Epidermal melanocyte (primary cell): ENCODE data around the gene CDK5RAP1.

Source experiments
- DNase-seq: peaks from one replicate; pipeline ENCODE4 v3.0.0; 2011; ENCODE audit warnings: low spot score; ENCODE audit not compliant: insufficient read length

The CDK5RAP1 gene

DNA sequence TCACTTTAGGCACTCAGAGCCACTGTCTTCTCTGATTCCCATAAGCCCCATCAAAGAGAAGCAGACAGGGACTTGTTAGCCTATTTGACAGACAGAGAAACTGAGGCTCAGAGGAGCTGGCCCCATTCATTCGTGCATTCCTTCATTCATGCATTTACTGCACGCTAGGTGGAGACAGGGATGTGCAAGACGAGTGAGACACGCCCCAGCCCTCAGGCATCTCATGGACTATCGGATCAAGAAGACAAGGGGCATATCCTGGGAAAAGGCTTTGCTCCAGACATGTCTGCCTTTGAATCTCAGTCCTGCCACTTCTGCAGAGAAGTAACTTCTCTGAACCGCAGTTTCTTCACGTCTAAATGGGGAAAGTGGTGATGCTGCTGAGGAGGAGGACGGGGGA is 64.2 kb downstream of the CDK5RAP1 start:
- DNase-seq, result no peak

DNA sequence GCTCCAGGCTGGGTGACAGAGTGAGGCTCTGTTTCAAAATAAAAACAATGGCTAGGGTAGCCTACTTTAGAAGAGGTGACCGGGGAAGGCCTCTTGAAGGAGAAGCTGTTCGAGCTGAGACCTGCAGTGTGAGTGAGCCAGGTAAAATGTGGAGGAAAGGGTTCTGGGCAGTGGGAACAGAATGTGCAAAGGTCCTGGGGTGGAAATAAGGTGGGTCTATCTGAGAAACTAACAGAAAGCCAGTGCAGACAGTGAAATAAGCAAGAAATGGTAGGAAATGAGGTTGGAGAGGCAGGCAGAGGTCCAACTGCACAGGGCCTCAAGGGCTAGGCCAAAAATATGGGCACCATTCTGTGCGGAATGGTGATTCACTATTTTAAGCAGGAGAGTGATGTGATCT is 64.9 kb downstream of the CDK5RAP1 start:
- DNase-seq, result no peak

DNA sequence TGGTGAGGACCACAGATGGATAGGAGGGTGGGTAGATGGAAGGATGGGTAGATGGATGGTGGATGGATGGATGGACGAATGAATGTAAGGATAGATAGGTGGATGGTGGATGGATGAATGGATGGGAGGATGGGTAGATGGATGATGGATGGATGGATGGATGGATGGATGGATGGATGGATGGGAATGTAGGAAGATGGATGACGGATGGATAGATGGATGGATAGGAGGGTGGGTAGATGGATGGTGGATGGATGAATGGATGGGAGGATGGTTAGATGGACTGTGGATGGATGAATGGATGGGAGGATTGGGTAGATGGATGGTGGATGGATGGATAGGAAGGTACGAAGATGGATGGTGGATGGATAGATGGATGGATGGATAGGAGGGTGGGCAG is 67.2 kb downstream of the CDK5RAP1 start:
- no peak for DNase-seq

DNA sequence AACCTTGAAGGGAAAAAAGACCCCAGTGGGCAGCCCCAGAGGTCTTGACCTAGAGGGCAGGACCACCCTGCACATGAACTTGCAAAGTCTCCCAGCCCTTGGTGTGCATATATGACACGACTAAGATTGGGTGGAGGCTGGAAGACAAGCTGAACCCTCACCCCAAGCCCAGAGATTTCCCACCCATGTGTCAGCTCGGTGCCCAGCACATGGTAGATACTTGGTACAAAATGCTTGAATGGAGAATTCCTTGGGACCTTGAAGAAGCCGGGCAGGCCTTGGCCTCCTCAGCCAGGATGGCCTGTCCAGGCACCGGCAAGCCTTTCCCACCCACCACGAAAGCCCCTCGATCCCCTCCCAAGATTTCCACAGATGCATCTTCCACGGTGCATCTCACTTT is 67.7 kb downstream of the CDK5RAP1 start:
- DNase-seq, result no peak

DNA sequence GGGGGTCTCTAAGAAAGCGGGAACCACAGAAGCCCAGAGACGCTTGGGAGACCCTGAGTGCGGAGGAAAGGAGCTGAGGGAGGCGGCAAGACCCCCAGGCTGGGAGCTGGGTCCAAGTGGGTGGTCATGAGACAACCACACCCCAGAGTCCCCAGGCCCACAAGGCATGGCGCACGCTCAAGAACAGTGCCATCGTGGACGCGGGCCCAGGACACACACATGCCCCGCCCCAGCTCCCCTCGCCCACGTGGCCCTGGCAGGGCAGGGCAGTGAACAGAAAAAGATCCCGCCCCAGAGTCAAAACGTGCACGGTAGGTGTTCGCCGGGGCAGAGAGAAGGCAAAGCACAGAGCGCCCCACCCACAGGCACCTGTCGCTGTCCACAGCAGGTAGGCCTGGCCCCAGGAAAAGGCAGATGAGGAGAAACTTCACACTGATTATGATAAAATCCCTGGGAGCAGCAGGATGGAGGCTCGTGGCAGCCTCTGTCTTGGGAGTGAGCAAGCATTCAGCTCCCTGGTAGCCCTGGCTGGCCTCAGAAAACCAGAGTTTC is 68.3 kb downstream of the CDK5RAP1 start:
- DNase-seq, result no peak

DNA sequence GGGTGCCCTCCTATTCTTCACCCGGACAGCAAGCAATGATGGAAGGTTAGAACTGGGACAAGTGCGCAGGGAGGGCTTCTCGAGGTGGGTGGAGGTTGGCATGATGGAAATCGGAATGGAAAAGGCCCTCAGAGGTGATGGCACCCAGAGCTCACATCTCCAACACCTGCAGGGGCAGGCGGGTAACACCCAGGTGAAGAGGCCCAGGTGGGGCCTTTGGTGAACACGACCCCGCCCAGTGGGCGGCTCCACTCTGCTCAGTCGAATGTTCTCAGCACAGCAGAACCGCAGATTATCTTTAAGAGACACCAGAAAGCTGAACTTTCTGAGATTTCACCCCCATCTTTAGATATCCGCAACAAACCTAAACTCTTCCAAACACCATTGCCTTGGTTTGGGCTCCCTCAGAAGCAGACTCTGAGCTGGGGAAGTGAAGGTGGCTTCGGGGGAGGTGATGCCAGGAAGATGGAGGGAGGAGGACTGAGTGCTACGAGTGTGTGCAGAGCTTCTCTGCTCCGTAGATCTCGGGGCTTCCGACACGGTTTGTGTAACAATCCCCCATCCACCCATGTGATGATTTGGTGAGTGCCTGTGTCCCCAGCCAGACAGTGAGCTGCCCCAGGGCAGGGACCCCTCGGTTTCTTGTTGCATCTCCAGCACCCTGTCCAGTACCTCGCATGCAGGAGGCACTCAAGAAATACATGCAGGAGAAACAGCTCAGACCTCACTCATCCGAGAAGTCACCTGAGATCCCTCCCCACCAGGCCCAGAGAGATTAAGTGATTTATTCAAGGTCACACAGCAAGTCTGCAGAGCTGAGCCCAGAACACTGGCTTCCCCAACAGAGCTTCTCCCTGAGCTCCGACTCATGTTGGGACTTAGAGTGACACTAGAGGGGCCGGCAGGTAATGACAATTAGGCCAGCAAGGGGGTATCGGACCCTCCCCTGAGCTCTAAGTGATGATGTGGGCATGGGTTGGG is 72.9 kb downstream of the CDK5RAP1 start:
- DNase-seq, result no peak

DNA sequence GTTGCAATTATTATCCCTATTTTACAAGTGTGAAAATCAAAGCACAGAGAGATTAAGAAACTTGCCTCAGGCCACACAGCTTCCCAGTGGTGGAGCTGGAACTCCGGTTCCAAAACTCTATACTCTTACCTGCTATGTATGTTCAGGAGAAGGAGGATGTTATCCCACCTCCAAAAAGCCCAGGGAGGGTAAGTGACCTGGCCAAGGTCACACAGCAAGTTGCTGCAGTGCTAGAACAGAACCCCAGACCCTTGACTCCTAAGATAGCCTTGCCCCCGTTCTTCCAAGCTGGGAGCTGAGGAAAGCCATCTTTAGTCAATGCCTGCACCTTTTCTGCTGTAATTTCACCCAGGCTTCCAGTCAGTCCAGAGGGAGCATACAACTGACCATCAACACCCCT is 76.0 kb downstream of the CDK5RAP1 start:
- no peak for DNase-seq

DNA sequence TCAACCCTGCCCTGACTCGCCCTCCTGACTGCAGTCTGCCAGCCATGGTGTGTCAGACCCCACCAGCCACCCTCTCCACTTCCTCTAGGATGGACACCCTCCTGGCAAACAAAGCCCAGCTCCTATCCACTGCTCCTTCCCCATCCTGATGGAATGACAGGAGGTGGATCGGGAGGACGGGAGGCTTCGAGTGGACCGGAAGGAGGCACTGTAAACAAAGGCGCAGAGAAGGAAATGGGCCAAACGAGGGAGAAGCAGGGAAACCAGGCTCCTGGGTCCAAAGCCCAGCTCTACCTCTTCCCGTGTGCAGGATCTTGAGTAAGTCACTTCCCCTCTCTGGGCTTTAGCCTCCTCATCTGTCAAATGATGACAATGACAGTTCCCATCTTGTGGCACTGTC is 78.1 kb downstream of the CDK5RAP1 start:
- DNase-seq, result no peak

DNA sequence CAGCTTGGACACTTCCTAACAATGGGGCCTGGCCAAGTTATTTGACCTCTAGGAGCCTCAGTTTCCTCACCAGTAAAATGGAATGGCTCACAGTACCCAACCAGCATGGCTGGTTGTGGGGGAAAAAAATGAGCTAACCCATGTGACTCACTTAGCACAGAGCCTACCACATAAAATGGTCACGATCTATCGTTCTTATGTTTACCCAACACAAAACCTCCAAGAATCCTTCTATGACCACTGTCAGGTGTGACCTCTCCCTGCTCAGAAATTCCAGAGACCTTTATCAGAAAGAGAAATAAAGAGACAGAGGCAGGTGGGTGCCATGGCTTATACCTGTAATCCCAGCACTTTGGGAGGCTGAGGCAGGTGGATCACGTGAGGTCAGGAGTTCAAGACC is 78.9 kb downstream of the CDK5RAP1 start:
- DNase-seq, result no peak

DNA sequence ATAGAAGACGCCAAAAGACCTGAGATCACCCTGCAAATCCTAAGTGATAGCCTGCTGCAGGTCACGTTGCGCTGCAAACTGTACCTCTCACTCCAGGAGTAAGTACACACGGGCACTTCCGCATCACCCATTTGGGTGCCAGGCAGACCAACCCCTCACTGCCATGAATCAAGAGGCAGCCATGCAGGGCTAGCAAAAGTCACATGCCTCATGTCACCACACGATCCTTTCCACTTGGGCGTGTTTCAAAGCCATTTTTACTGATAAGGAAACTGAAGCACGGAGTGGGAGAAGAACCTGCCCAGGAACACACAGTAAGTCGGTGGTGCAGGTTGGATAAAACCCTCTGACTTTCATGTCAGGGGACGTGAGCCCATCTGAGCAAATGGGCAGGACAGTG is 81.3 kb downstream of the CDK5RAP1 start:
- DNase-seq, result no peak

DNA sequence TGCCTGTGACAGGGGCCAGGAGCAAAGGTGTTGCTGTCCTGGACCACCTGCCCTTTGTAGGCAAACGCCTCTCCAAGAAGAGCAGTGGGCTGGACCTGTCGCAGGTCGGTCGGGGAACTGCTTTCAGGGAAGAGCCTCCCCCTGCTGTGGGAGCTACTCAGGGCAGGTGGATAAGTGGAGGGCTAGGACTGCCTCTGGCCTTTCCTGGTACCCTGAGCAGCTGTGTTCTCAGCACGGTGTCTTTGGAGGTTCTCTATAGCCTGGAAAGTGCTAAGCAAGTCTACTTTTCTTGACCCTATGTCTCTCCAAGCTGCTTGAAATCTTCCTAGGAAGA is 83.3 kb downstream of the CDK5RAP1 start:
- no peak for DNase-seq

DNA sequence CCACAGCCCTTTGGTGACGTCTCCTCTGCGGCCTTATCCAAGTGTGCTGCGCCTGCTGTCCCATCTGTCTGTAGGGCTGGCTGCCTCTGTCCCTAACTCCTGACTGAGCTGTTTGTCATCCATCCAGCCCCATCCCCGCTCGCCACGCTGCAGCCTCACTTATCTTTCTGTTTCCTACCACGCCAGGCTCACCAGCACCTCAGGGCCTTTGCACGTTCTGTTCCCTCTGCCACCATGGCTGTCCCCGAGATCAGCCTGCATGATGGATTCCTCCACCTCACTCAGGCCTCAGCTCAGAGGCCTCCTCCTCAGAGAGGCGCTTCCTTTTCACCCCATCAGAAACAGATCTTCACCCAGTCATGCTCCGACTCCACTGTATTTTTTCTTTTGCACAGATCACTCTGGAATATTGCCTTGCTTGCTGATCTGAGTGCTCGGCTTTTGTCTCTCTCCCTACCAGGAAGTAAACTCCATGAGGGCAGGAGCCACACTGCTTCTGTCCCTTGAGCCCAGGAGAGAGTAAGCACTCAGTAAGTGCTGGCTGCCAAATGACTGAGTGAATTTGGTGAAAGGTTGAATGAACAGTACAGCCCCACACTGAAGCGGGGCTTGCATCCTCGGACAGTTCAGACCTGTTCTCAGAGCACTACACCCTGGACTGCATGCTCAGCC is 83.8 kb downstream of the CDK5RAP1 start:
- DNase-seq, result no peak

DNA sequence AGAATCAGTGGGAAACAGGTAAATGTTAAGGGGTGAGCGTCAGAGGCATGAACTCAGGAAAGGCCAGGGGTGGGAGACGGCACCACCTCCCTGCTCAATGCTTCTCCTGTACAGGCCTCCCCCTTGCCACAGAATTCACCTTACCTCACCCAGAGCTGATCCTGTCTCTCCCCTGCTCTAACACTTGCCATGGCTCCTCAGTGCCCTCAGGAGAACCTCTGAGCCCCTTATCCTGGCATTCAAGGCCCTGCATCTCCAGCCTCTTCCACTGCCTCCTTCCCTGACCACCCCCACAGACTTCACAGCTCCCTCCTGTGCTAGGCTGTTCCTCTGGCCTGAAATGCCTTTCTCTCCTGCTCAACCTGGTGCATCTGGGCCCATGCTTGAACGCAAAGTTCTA is 84.4 kb downstream of the CDK5RAP1 start:
- DNase-seq, result no peak

DNA sequence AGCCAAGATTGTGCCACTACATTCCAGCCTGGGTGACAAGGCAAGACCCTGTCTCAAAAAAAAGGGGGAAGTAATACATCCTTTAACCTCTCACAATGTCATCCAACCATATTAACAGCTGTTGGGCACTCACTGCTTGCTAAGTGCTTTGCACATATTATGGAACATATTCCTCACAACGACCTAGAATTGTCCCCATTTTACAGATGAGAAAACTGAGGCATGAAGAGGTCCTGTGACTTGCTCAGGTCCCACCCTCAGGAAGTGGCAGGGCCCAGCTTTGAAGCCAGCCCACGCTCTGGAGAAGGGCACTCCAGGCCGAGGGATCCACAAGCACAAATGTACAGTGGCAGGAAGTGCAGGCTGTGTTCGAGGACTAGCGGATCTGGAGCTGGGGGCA is 85.0 kb downstream of the CDK5RAP1 start:
- DNase-seq, result no peak

DNA sequence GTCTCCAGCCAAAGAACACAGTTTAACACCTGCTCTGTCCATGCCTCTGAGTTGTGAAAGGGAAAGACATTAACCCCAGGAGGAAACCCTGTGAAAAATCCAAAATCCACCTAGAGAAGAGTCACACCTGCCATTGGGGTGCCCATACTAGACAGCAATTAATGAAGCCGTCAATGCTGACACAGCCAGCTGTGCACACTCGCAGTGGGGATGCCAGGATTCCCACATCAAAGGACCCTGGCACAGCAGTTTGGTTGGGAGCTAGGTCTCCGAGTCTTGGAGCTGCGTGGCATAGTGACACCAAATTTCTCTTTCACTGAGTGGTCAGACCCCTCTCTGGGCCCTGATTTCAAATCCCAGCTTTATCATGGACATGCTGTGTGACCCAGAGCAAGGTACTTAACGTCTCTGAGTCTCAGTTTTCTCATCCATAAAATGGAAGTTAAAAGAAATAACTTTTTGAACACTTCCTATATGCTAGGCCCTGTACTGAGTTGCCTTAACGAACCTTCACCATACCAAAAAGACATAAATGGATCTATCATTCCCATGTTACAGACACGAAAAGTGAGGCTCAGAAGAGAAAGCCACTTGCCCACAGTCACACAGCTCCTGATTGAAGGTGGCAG is 87.5 kb downstream of the CDK5RAP1 start:
- no peak for DNase-seq

DNA sequence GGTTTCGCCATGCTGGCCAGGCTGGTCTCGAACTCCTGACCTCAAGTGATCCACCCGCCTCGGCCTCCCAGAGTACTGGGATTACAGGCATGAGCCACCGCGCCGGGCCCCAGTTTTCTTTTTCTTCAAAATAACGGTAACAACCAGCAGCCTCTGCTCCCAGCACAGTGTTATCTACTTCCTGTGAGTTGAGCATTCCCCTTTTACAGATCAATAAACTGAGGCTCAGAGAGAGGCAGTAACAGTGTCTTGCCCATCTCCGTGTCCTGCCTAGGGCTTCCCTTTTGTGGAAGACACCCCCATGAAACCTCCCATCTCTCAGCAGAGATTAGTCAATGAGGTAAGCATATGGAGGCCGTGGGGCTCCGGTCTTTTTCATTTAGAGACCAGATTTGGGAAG is 88.7 kb downstream of the CDK5RAP1 start:
- no peak for DNase-seq

DNA sequence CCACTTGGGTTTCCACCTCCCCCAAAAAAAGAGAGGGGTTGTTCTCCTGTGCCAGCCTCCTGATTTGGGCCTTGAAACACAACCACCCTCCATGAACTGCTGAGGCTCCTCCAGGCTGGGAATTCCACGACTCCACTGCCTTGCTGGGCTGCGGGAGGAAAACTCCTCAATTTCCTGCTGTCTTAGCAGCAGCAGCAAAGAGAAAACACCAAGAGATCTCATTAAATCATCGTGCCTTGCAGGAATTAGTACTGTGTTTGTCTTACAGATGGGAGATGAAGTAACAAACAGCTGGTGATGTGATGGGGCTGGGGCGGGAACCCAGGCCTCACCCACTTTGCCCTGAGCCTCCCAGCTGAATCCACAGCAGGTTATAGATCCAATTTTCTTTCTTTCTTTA is 89.3 kb downstream of the CDK5RAP1 start:
- DNase-seq, result no peak

DNA sequence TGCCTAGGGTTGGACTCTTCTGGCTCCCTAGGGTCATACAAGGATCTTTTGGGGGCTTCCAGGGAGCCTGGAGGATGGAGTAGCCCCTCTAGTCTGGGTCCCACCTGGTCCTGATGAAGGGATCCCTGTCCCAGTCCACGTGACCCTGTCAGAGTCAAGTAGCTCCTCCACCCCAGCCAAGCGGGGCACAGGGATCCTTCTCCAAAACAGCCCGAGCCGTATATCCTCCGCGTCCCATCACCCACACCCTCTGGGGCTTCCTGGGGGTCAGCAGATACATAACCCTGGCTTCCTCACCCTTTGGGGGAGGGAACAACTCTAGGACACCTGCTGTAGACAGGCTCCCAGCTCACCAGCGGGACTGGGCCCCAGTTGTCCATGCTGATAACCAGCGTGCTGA is 90.3 kb downstream of the CDK5RAP1 start:
- no peak for DNase-seq

DNA sequence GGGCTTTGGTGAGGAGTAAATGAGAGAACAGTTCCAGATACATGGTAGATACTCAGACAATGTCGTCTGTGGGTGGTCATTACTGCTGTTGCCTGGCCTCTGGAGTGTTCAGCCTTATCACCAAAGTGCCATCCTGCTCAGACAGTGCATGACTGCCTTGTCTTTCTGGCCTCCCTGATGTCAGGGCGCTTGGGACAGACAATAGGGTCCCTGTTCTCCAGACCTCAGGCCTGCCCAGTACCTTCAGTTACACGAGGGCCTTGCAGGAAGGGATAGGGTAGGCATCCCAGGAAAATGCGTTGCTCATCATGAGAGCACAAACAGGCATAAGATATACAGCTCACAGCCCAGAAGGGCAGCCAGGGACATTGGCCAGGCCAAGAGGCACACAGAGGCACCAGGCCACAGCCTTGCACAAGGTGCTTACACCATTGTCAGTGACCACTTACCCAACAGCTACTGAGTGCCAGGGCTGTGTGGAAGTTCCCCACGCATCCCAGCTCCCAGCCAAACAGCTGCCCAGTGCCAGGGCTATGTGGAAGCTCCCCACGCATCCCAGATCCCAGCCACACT is 90.9 kb downstream of the CDK5RAP1 start:
- DNase-seq, result no peak

DNA sequence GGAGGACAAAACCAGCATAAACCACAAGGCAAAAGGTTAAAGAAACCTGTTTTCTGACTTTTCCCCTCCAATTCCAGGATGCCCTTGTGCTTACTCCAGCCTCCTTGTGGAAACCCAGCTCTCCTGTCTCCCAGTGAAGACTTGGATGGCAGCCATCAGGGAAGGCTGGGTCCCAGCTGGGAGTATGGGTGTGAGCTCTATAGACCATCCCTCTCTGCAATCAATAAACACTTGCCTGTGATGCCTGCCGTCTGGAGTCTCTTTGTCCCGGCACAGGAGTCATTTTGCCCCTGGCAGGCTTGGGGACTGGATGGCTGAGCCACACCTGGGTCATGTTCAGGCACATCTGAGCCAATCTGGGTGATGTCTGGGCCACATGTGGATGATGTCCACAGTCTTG is 91.7 kb downstream of the CDK5RAP1 start:
- no peak for DNase-seq
